NB4 (cell line): ENCODE data around the gene UBAC2.

Source experiments
- DNase-seq: peaks from one replicate; pipeline ENCODE4 v3.0.0; 2010; ENCODE audit warnings: low read depth
- H3K4me3 ChIP-seq: one replicate; pipeline ENCODE4 v1.5.1; 2011; ENCODE audit warnings: mild to moderate bottlenecking, low read depth, low read length, moderate library complexity
- CTCF ChIP-seq: IDR thresholded peaks from one replicate; pipeline ENCODE4 v1.5.1; 2012; ENCODE audit warnings: low read depth, low read length
- MAX ChIP-seq: IDR thresholded peaks from 2 replicates; pipeline ENCODE4 v1.6.1; 2011; ENCODE audit warnings: low read depth, low read length
- MYC ChIP-seq: IDR thresholded peaks from 2 replicates; pipeline ENCODE4 v1.6.1; 2011; ENCODE audit warnings: low read depth, low read length
- POLR2A ChIP-seq: IDR thresholded peaks from 2 replicates; pipeline ENCODE4 v1.6.1; 2011; ENCODE audit warnings: mild to moderate bottlenecking; ENCODE audit not compliant: insufficient read length; ENCODE audit errors: extremely low read depth

Gene UBAC2

GRCh38 chr13:99412856-99413255, 212.2 kb downstream of the UBAC2 start:
- no peak for DNase-seq
- H3K4me3 ChIP-seq = no peak overlapping the region
- no peak for TF ChIP-seq CTCF
- no peak for TF ChIP-seq POLR2A
- no peak for TF ChIP-seq MYC
- no peak for TF ChIP-seq MAX

- no peak for DNase-seq
- no peak for TF ChIP-seq MYC
- H3K4me3 ChIP-seq = no peak overlapping the region
Measured at GRCh38 chr13:99414048-99414995, 213.7 kb downstream of the UBAC2 start.

GRCh38 chr13:99415014-99415650, 214.5 kb downstream of the UBAC2 start:
- TF ChIP-seq MYC = no peak
- no peak for TF ChIP-seq MAX
- TF ChIP-seq CTCF = no peak
- TF ChIP-seq POLR2A = no peak
- DNase-seq = no peak
- H3K4me3 ChIP-seq = no peak overlapping the region

GRCh38 chr13:99415851-99416331, 215.2 kb downstream of the UBAC2 start:
- no peak overlapping the region for H3K4me3 ChIP-seq
- DNase-seq = no peak
- no peak for TF ChIP-seq CTCF
- TF ChIP-seq POLR2A = no peak
- TF ChIP-seq MAX = no peak

- H3K4me3 ChIP-seq = no peak overlapping the region
- DNase-seq = no peak
- TF ChIP-seq MYC (no peak), POLR2A (no peak), CTCF (no peak)
Measured at GRCh38 chr13:99416411-99417121, 215.9 kb downstream of the UBAC2 start.
